OCI-LY1 (cell line): ENCODE results near the gene MTHFD1L.

Experiments
- H2AFZ ChIP-seq: fragments of 200-600 bp; sonication (generic), shearing (Covaris generic); 2 replicates; pipeline ENCODE4 v1.6.0; 2014; ENCODE audit warnings: antibody characterized with exemption, mild to moderate bottlenecking, low read length
- H3F3A ChIP-seq: fragments of 200-600 bp; sonication (generic), shearing (Covaris generic); 2 replicates; pipeline ENCODE4 v1.6.0; 2014; ENCODE audit warnings: mild to moderate bottlenecking, antibody characterized with exemption, low read length, moderate library complexity; ENCODE audit not compliant: insufficient read depth
- H3K27ac ChIP-seq: fragments of 200-600 bp; sonication (generic); 2 replicates; pipeline ENCODE4 v1.5.1; 2014; ENCODE audit warnings: low read length, mixed run types, mild to moderate bottlenecking, low read depth; ENCODE audit not compliant: poor library complexity, severe bottlenecking
- H3K27me3 ChIP-seq: fragments of 200-600 bp; sonication (generic); 2 replicates; pipeline ENCODE4 v1.6.0; 2014; ENCODE audit warnings: antibody characterized with exemption, mild to moderate bottlenecking, low read length, moderate library complexity; ENCODE audit not compliant: insufficient read depth
- H3K36me3 ChIP-seq: fragments of 200-600 bp; sonication (generic); 2 replicates; pipeline ENCODE4 v1.6.1; 2014; ENCODE audit warnings: mild to moderate bottlenecking, antibody characterized with exemption, low read length, moderate library complexity, mixed read lengths; ENCODE audit not compliant: insufficient read depth
- H3K4me1 ChIP-seq: fragments of 200-600 bp; sonication (generic); 2 replicates; pipeline ENCODE4 v1.5.1; 2014; ENCODE audit warnings: mild to moderate bottlenecking, low read length, moderate library complexity; ENCODE audit not compliant: insufficient read depth, severe bottlenecking
- H3K4me2 ChIP-seq: fragments of 200-600 bp; sonication (generic), shearing (Covaris generic); 2 replicates; pipeline ENCODE4 v1.6.1; 2014; ENCODE audit warnings: low read length
- H3K4me3 ChIP-seq: fragments of 200-600 bp; sonication (generic); 2 replicates; pipeline ENCODE4 v1.5.1; 2014; ENCODE audit warnings: low read length, low read depth, mild to moderate bottlenecking, mixed read lengths; ENCODE audit not compliant: poor library complexity, severe bottlenecking
- H3K79me2 ChIP-seq: fragments of 200-600 bp; shearing (Covaris generic); 2 replicates; pipeline ENCODE4 v1.6.1; 2016; ENCODE audit warnings: mixed run types, low read length, mixed read lengths; ENCODE audit not compliant: insufficient read depth
- H3K9ac ChIP-seq: fragments of 200-600 bp; sonication (generic), shearing (Covaris generic); 2 replicates; pipeline ENCODE4 v1.6.1; 2014; ENCODE audit warnings: mild to moderate bottlenecking, low read length, mixed read lengths
- H3K9me2 ChIP-seq: fragments of 200-600 bp; sonication (generic), shearing (Covaris generic); 2 replicates; pipeline ENCODE4 v1.6.1; 2014; ENCODE audit warnings: low read depth, mild to moderate bottlenecking, low read length, mixed read lengths
- H3K9me3 ChIP-seq: fragments of 200-600 bp; shearing (Covaris generic); 2 replicates; pipeline ENCODE4 v1.6.1; 2014; ENCODE audit warnings: low read length, mixed read lengths
- H4K20me1 ChIP-seq: fragments of 200-600 bp; sonication (generic), shearing (Covaris generic); 2 replicates; pipeline ENCODE4 v1.6.0; 2016; ENCODE audit warnings: mild to moderate bottlenecking, low read length; ENCODE audit not compliant: insufficient read depth
- EZH2 ChIP-seq: fragments of 200-600 bp; sonication (generic), shearing (Covaris generic); IDR thresholded peaks from 2 replicates; pipeline ENCODE4 v1.8.0; 2017; ENCODE audit warnings: borderline replicate concordance, mixed run types, mild to moderate bottlenecking, antibody characterized with exemption, low read length, moderate library complexity, mixed read lengths
- TF ChIP-seq, protein P1 (sequence below): fragments of 200-600 bp; sonication (generic), shearing (Covaris generic); IDR thresholded peaks from 2 replicates; pipeline ENCODE4 v1.5.1; 2017; ENCODE audit warnings: mild to moderate bottlenecking, antibody characterized with exemption, low read length, moderate library complexity, mixed read lengths

MTHFD1L gene

DNA sequence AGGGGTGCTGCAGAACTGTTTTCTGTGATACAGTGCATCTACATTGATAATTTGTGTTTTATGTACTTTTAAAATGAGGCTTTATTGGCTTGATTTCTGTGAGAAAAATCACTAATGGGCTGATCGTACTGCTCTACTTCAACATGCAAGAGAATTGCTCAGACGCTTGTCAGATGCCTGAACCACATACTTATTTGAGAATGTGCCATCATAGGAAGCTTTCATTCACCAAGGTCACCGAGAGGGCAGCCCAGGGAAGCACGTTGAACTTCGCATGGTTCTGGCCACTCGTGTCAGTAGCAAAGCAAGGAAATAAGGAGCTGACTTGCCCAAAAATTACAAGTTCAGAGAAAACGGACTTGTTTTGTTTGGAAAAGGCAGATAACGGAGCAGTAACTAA, 205.8 kb downstream of the MTHFD1L start:
- no peaks in the 10 kb centered on the region for H3K27me3 ChIP-seq
- H3K79me2 ChIP-seq, result no peaks in the 10 kb centered on the region
- no peak overlapping the region for H2AFZ ChIP-seq
- H3K27ac ChIP-seq, result no peak overlapping the region
- no peaks in the 10 kb centered on the region for H3K9me2 ChIP-seq
- 0 out of 2 replicates have a peak, but pooled peaks cover 3% of the 10 kb centered on the region for H3K9me3 ChIP-seq
- peaks cover 11% of the 10 kb centered on the region for H3K36me3 ChIP-seq
- H3K4me3 ChIP-seq, result no peak overlapping the region
- no peak overlapping the region for H3K9ac ChIP-seq
- no peaks in the 10 kb centered on the region for H3F3A ChIP-seq
- H3K4me2 ChIP-seq, result no peak overlapping the region
- no peaks in the 10 kb centered on the region for H3K4me1 ChIP-seq
- no peaks in the 10 kb centered on the region for H4K20me1 ChIP-seq
- TF ChIP-seq EZH2, result no peak
- TF ChIP-seq, protein P1, sequence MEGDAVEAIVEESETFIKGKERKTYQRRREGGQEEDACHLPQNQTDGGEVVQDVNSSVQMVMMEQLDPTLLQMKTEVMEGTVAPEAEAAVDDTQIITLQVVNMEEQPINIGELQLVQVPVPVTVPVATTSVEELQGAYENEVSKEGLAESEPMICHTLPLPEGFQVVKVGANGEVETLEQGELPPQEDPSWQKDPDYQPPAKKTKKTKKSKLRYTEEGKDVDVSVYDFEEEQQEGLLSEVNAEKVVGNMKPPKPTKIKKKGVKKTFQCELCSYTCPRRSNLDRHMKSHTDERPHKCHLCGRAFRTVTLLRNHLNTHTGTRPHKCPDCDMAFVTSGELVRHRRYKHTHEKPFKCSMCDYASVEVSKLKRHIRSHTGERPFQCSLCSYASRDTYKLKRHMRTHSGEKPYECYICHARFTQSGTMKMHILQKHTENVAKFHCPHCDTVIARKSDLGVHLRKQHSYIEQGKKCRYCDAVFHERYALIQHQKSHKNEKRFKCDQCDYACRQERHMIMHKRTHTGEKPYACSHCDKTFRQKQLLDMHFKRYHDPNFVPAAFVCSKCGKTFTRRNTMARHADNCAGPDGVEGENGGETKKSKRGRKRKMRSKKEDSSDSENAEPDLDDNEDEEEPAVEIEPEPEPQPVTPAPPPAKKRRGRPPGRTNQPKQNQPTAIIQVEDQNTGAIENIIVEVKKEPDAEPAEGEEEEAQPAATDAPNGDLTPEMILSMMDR, result no peak

DNA sequence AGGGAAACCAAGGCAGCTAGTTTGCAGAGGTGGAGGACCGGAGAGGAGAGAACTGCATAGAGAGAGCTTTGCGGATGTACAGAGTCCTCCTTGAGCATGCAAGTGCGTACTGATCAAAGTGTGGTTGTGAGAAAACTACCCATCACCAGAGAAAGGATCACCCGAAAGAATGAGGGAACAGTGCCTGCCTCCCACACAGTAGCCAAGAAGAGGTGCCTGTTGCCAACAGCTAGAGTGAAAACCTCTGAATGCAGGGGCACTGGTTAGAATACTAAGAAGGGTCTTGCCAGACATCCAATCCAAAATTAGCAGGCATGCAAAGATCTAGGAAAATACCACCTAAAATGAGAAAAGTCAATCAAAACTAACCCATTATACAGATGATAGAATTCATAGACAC, 207.6 kb downstream of the MTHFD1L start:
- Histone ChIP-seq H3K4me2 (no peak overlapping the region), H3K4me3 (no peak overlapping the region), H3K36me3 (peaks cover 11% of the 10 kb centered on the region), H3F3A (no peaks in the 10 kb centered on the region), H3K9ac (no peak overlapping the region), H3K9me2 (no peaks in the 10 kb centered on the region), H4K20me1 (no peaks in the 10 kb centered on the region), H3K9me3 (0 out of 2 replicates have a peak, but pooled peaks cover 3% of the 10 kb centered on the region), H3K79me2 (no peaks in the 10 kb centered on the region), H2AFZ (no peak overlapping the region), H3K27ac (no peak overlapping the region), H3K4me1 (no peaks in the 10 kb centered on the region), H3K27me3 (no peaks in the 10 kb centered on the region)
- TF ChIP-seq, protein P1, result no peak
- TF ChIP-seq EZH2, result no peak

DNA sequence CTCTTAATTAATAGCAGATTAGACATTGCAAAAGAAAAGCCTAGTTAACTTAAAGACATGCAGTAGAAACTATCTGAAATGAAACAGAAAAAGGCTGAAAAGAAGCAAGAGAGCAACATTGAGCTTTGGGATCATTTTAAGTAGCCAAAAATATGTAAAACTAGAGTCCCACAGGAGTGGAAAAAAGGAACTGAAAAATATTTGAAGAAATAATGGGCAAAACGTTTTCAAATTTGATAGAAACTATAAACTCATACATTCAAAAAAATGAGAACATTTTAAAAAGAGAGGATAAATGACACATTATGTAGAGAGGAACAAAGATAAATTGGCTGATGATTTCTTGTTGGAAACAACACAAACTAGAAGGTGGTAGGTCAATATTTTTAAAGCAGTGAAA, 208.2 kb downstream of the MTHFD1L start:
- Histone ChIP-seq H2AFZ (no peak overlapping the region), H3K9me2 (no peaks in the 10 kb centered on the region), H3K9me3 (0 out of 2 replicates have a peak, but pooled peaks cover 3% of the 10 kb centered on the region), H3K9ac (no peak overlapping the region), H4K20me1 (no peaks in the 10 kb centered on the region), H3F3A (no peaks in the 10 kb centered on the region), H3K27ac (no peak overlapping the region), H3K4me1 (no peaks in the 10 kb centered on the region), H3K27me3 (no peaks in the 10 kb centered on the region), H3K79me2 (no peaks in the 10 kb centered on the region), H3K4me2 (no peak overlapping the region), H3K4me3 (no peak overlapping the region), H3K36me3 (peaks cover 11% of the 10 kb centered on the region)
- no peak for TF ChIP-seq EZH2
- TF ChIP-seq, protein P1, result no peak
